ENCODE measurements around the gene OPHN1.

OPHN1 gene

DNA sequence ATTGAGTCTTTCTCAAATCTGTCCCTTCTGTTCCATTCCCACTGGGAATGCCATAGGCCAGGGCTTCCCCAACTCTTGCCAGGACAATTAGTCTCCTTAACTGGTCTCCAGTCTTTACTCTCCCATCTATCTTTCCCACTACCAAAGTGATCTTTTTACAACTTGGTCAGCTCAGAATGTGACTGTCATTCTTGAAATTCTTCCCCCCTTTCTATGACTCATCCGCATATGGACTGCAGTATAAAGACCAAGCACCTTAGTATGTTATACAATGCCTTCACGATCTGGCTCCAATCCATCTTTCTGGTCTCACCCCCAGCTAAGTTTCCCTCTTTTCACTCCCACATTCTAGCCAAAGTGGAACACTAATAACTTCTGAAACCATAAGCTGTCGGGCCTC, 383.8 kb downstream of the OPHN1 start:
- no peak for DNase-seq

DNA sequence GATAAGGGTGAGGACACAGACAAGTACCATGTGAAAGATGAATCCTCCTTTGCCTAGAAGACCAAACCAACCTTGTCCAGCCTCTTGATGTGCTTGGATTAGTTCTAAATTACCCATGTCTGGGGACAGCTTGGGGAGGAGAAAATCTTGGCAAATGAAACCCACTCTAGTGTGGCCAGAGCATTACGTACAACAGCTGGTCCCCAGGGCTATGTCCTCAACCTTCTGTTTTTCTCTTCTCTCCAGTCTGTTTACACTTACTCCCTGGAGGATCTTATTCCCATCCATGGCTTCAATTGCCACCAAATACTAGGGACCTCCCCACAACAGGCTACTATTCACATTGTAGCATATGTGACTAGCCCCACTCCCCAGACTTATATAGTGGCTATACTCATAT, 384.5 kb downstream of the OPHN1 start:
- no peak for DNase-seq

- DNase-seq: no peak
These were observed 388.2 kb downstream of the OPHN1 start for GRCh38 chrX:68045008-68045577.

DNA sequence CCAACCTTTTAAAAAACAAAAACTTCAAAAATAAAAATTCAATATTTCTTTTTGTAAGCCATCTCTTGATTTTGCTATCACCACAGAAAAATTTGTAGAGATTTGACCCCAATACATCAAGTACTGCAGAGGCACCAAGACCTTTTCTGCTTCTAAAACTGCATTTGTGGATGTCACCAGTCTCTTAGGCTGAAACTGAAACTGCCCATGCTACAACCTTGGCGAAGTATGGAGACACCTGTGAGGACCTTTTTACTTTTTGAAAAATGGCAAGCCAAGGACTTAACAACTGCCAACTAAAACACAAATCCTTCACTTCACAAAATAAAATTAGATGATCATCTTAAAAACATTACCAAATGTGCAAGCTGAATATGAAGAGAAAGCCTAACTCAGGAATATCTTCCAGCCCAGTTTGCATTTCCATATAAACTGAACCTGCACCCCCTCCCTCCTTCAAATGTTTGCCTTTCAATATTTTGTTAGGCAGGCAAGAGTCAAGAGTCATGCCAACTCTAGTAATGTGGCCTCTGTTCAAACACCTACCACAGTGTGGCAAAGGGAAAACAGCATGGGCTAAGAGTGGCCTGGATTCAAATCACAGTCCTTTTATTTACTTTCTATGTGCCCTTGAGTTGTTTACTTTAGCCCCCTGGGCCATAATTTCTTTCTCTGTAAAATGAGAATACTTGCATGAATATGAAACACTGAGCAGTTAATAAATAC, 389.4 kb downstream of the OPHN1 start:
- no peak for DNase-seq

DNA sequence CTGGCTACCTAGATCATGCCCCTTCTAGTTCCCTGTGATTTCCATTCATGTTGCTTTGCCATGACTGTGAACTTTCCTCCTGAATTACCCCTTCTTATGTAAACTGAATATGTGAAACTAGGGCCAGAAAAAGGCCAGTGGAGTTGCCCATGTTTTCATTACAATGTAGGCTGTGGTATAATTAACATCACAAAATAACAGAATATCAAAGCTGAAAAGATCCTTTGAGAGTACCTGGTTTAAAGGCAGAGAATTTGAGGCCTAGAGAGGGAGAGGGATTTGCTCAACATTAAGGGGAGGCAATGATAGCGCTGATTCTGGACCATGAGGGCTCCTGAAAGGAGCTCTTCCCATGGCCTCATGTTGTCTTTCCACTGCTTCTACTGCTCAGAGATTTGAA, 392.2 kb downstream of the OPHN1 start:
- DNase-seq: no peak

GRCh38 chrX:68018248-68019203, 414.8 kb downstream of the OPHN1 start:
- DNase-seq: peak; percentile 5

DNA sequence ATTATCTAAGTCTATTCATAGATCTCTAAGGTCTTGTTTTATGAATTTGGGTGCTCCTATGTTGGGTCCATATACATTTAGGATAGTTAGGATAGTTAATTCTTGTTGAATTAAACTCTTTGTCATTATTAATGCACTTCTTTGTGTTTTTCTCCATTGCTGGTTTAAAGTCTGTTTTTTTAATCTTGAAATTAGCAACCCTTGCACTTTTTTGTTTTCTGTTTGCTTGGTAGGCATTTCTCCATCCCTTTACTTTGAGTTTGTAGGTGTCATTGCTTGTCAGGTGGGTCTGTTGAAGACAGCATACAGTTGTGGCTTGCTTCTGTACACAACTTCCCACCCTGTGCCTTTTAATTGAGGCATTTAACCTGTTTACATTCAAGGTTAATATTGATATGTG, 434.8 kb downstream of the OPHN1 start:
- DNase-seq: no peak
